ENCODE results near the gene MEOX2. TPM values are rescaled to one million over a fixed set of nuclear protein-coding genes. Genes with fewer than 3 reads are reported as not detected.

MEOX2 gene
- total RNA-seq, 1 experiment from 2014 or later = not detected

- DNase-seq (ENCODE audit: low read depth) = no peak
These were observed 68.2 kb downstream of the MEOX2 start for GRCh38 chr7:15618275-15618674.

GRCh38 chr7:15612205-15612604 lies 74.3 kb downstream of the MEOX2 start:
- DNase-seq (ENCODE audit: low read depth) = no peak

GRCh38 chr7:15610503-15610902 lies 76.0 kb downstream of the MEOX2 start:
- DNase-seq (ENCODE audit: low read depth) = no peak

- DNase-seq (ENCODE audit: low read depth) = no peak
These were observed 77.2 kb downstream of the MEOX2 start for GRCh38 chr7:15609287-15609686.

GRCh38 chr7:15607529-15608210 lies 78.8 kb downstream of the MEOX2 start:
- no peak for DNase-seq (ENCODE audit: low read depth)

- DNase-seq (ENCODE audit: low read depth) = no peak
These were observed 79.9 kb downstream of the MEOX2 start for GRCh38 chr7:15606561-15606960.

- DNase-seq (ENCODE audit: low read depth) = no peak
These were observed 82.3 kb downstream of the MEOX2 start for GRCh38 chr7:15604166-15604565.

- peak; percentile 71 for DNase-seq (ENCODE audit: low read depth)
These were observed 83.4 kb downstream of the MEOX2 start for GRCh38 chr7:15603124-15603523.

- no peak for DNase-seq (ENCODE audit: low read depth)
These were observed 84.2 kb downstream of the MEOX2 start for GRCh38 chr7:15602236-15602635.

- no peak for DNase-seq (ENCODE audit: low read depth)
These were observed 85.3 kb downstream of the MEOX2 start for GRCh38 chr7:15601175-15601574.

GRCh38 chr7:15600298-15600697 lies 86.2 kb downstream of the MEOX2 start:
- DNase-seq (ENCODE audit: low read depth) = no peak

GRCh38 chr7:15594461-15594860 lies 92.0 kb downstream of the MEOX2 start:
- DNase-seq (ENCODE audit: low read depth) = no peak

- DNase-seq (ENCODE audit: low read depth) = no peak
These were observed 93.1 kb downstream of the MEOX2 start for GRCh38 chr7:15593382-15593781.

- no peak for DNase-seq (ENCODE audit: low read depth)
These were observed 100.2 kb downstream of the MEOX2 start for GRCh38 chr7:15586266-15586665.

- no peak for DNase-seq (ENCODE audit: low read depth)
These were observed 101.9 kb downstream of the MEOX2 start for GRCh38 chr7:15584575-15584974.

GRCh38 chr7:15582773-15583172 lies 103.7 kb downstream of the MEOX2 start:
- DNase-seq (ENCODE audit: low read depth) = no peak

GRCh38 chr7:15581352-15581951 lies 105.0 kb downstream of the MEOX2 start:
- DNase-seq (ENCODE audit: low read depth) = no peak

GRCh38 chr7:15580604-15581351 lies 105.7 kb downstream of the MEOX2 start:
- no peak for DNase-seq (ENCODE audit: low read depth)

GRCh38 chr7:15577600-15577999 lies 108.9 kb downstream of the MEOX2 start:
- DNase-seq (ENCODE audit: low read depth) = no peak

- no peak for DNase-seq (ENCODE audit: low read depth)
These were observed 115.1 kb downstream of the MEOX2 start for GRCh38 chr7:15571301-15571878.

- DNase-seq (ENCODE audit: low read depth) = no peak
These were observed 118.8 kb downstream of the MEOX2 start for GRCh38 chr7:15567652-15568051.

GRCh38 chr7:15567036-15567435 lies 119.4 kb downstream of the MEOX2 start:
- no peak for DNase-seq (ENCODE audit: low read depth)
